BJ (cell line): ENCODE results near the gene SREK1IP1. TPM values are rescaled to one million over a fixed set of nuclear protein-coding genes. Genes with fewer than 3 reads are reported as not detected.
A peak's percentile ranks its signal among the peaks of the same experiment; 100 is the strongest.

ENCODE experiments used
- CTCF ChIA-PET: fragments of 350-600 bp; formaldehyde crosslinking; extraction: SDS; loops from one replicate; lab custom pipeline; 2021; ENCODE audit warnings: antibody characterized with exemption, inconsistent platforms; lab: Yijun Ruan, JAX
- POLR2A ChIA-PET: fragments of 300-600 bp; sonication (Branson Sonifier 250); formaldehyde crosslinking; extraction: SDS; loops from one replicate; lab custom pipeline; 2021; ENCODE audit warnings: antibody characterized with exemption; lab: Charles Lee
- DNase-seq: peaks from one replicate; pipeline ENCODE4 v3.0.0-alpha.2; 2011; ENCODE audit warnings: low read depth
- H3K27me3 ChIP-seq: 2 replicates; pipeline ENCODE4 v1.6.0; 2011; ENCODE audit warnings: low read length; ENCODE audit not compliant: control insufficient read depth, insufficient read depth
- H3K36me3 ChIP-seq: 2 replicates; pipeline ENCODE4 v1.5.1; 2011; ENCODE audit warnings: low read length; ENCODE audit not compliant: control insufficient read depth, insufficient read depth
- H3K4me3 ChIP-seq: 2 replicates; pipeline ENCODE4 v1.5.1; 2011; ENCODE audit warnings: low read depth, mild to moderate bottlenecking, control low read depth, low read length
- polyA plus RNA-seq: library from polyadenylated mRNA; depleted of rRNA; stranded (reverse); fragments of >200 nt; gene quantifications from 2 replicates; pipeline ENCODE4 v1.2.3, GENCODE V29; 2011
- TF ChIP-seq, protein P1 (sequence below): IDR thresholded peaks from 2 replicates; pipeline ENCODE4 v1.5.1; 2011; ENCODE audit warnings: low read depth, mild to moderate bottlenecking, control low read depth, inconsistent platforms, low read length, moderate library complexity; ENCODE audit not compliant: insufficient read depth

Gene SREK1IP1
- polyA plus RNA-seq, 1 experiment: 2.8 TPM

DNA sequence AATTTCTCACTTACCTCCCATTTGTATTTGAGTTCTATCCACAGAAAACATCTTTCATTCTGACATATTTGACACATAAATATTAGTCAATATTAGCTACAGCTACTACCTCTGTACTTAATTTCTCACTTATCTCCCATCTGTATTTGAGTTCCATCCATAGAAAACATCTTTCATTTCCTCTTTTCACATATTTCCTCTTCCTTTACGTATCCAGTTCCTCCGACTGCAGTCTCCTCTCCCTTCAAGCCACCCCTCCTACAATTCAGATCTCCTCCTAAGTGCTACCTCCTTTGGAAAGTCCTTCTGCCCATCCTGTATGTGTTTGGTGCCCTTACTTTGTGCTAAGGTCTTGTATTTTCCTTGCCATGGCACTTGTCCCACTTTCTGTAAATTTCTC lies 1.6 kb downstream of the SREK1IP1 start:
- H3K36me3 ChIP-seq: peaks cover 1% of the 10 kb centered on the region; the same call in 1 of the 2 replicates

DNA sequence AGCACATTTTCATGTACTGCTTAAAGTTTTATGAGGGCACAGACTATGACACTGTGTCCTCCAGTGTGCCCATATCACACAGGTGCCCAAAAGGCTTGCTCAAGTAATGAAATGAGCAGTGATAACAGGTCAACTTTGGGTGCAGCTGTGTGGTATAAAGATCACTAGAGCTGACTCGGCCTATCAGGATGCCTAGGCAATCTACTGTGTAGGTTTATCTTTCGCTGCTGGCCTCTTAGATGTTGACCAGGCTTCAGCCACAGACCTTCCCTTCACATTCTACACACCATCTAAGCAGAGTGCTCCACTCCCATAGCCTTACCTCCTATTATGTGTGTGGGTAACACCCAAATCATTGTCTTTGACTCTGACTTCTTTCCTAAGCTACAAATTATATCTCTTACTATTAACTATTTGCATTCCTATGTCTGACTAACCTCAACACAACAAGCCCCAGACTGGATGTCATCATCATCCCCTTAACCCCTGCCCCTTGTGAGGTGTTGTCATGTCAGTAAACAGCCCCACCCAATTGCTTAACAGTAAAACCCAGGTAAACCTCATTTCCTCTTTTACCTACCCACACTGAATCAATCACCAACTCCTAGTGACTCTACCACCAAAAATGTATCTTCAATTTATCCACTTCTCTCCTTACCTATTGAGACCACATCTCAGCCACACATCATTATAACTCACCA lies 2.5 kb downstream of the SREK1IP1 start:
- POLR2A ChIA-PET: no interaction called here
- no peak for DNase-seq
- Histone ChIP-seq H3K4me3 (no peak overlapping the region), H3K27me3 (no peaks in the 10 kb centered on the region), H3K36me3 (peaks cover 1% of the 10 kb centered on the region; the same call in 1 of the 2 replicates)
- TF ChIP-seq, protein P1, sequence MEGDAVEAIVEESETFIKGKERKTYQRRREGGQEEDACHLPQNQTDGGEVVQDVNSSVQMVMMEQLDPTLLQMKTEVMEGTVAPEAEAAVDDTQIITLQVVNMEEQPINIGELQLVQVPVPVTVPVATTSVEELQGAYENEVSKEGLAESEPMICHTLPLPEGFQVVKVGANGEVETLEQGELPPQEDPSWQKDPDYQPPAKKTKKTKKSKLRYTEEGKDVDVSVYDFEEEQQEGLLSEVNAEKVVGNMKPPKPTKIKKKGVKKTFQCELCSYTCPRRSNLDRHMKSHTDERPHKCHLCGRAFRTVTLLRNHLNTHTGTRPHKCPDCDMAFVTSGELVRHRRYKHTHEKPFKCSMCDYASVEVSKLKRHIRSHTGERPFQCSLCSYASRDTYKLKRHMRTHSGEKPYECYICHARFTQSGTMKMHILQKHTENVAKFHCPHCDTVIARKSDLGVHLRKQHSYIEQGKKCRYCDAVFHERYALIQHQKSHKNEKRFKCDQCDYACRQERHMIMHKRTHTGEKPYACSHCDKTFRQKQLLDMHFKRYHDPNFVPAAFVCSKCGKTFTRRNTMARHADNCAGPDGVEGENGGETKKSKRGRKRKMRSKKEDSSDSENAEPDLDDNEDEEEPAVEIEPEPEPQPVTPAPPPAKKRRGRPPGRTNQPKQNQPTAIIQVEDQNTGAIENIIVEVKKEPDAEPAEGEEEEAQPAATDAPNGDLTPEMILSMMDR: no peak
- CTCF ChIA-PET: interaction anchor here (5.3 kb wide), 1 partner anchor 130 kb away, joined by 18 read pairs; no protein-coding TSS in a partner anchor

More for the DNA sequence above, 1.6 kb downstream of the SREK1IP1 start:
- no peak for DNase-seq
- ChIA-PET CTCF (interaction anchor here (1.3 to 5.3 kb wide), 2 partner anchors 10 to 131 kb away, joined by 4 to 18 read pairs; no protein-coding TSS in a partner anchor), POLR2A (no interaction called here)
- TF ChIP-seq, protein P1: no peak
- Histone ChIP-seq H3K27me3 (no peaks in the 10 kb centered on the region), H3K4me3 (peak overlapping the region; percentile 66)

- CTCF ChIA-PET: interaction anchor here (5.3 kb wide), 1 partner anchor 128 kb away, joined by 18 read pairs; no protein-coding TSS in a partner anchor
- Histone ChIP-seq H3K27me3 (no peaks in the 10 kb centered on the region), H3K36me3 (peaks cover 1% of the 10 kb centered on the region; the same call in 1 of the 2 replicates), H3K4me3 (no peak overlapping the region)
- DNase-seq: no peak
- POLR2A ChIA-PET: no interaction called here
- TF ChIP-seq, protein P1: no peak
Observed at GRCh38 chr5:64763948-64764503, 4.5 kb downstream of the SREK1IP1 start.

GRCh38 chr5:64759960-64760660 lies 8.4 kb downstream of the SREK1IP1 start:
- Histone ChIP-seq H3K36me3 (peaks cover 1% of the 10 kb centered on the region; the same call in 1 of the 2 replicates), H3K4me3 (no peak overlapping the region), H3K27me3 (no peaks in the 10 kb centered on the region)
- POLR2A ChIA-PET: no interaction called here
- TF ChIP-seq, protein P1: no peak
- DNase-seq: no peak
- CTCF ChIA-PET: no interaction called here

GRCh38 chr5:64758901-64759300 lies 9.6 kb downstream of the SREK1IP1 start:
- ChIA-PET CTCF (interaction anchor here (1.0 to 1.2 kb wide), 2 partner anchors 9 to 28 kb away, joined by 3 read pairs; no protein-coding TSS in a partner anchor), POLR2A (interaction anchor here (0.5 kb wide), 1 partner anchor 14 kb away, joined by 3 read pairs; no protein-coding TSS in a partner anchor)
- Histone ChIP-seq H3K36me3 (no peaks in the 10 kb centered on the region), H3K27me3 (no peaks in the 10 kb centered on the region), H3K4me3 (no peak overlapping the region)
- no peak for DNase-seq
- TF ChIP-seq, protein P1: no peak
